Endothelial cell of umbilical vein (primary cell): ENCODE results near the gene CHSY1.

Experiments used
- EZH2 ChIP-seq: IDR thresholded peaks from 2 replicates; pipeline ENCODE4 v1.6.1; 2012; ENCODE audit warnings: borderline replicate concordance, low read depth, mild to moderate bottlenecking, moderate library complexity, low read length, inconsistent platforms; ENCODE audit not compliant: severe bottlenecking
- FOS ChIP-seq: IDR thresholded peaks from 2 replicates; pipeline ENCODE4 v1.6.1; 2011; ENCODE audit warnings: mild to moderate bottlenecking, low read length, moderate library complexity, borderline replicate concordance; ENCODE audit not compliant: insufficient read depth
- JUN ChIP-seq: IDR thresholded peaks from 2 replicates; pipeline ENCODE4 v1.6.1; 2011; ENCODE audit warnings: borderline replicate concordance, low read depth; ENCODE audit not compliant: insufficient read length, insufficient read depth
- POLR2A ChIP-seq: IDR thresholded peaks from 2 replicates; pipeline ENCODE4 v1.6.1; 2012; ENCODE audit warnings: low read depth, mild to moderate bottlenecking, control low read depth, low read length
- POLR2AphosphoS5 ChIP-seq: IDR thresholded peaks from 2 replicates; pipeline ENCODE4 v1.6.1; 2012; ENCODE audit warnings: low read depth, mild to moderate bottlenecking, control low read depth, low read length, moderate library complexity; ENCODE audit not compliant: insufficient read depth
- TF ChIP-seq, protein P1 (sequence below), 2 donors: IDR thresholded peaks; 1 replicate in 1 of 2; 2 replicates in 1 of 2; pipeline ENCODE4 v1.5.1; 2011; ENCODE audit warnings: low read length in 2 of 2, mild to moderate bottlenecking in 2 of 2, moderate library complexity in 2 of 2, control low read depth in 1 of 2, inconsistent platforms in 1 of 2, low read depth in 1 of 2; ENCODE audit not compliant: insufficient read depth in 1 of 2; ENCODE audit errors: extremely low read depth in 1 of 2
- TF ChIP-seq, protein P2 (sequence below): IDR thresholded peaks from 2 replicates; pipeline ENCODE4 v1.6.1; 2011; ENCODE audit not compliant: insufficient read depth, insufficient read length

- TF ChIP-seq, protein P1, sequence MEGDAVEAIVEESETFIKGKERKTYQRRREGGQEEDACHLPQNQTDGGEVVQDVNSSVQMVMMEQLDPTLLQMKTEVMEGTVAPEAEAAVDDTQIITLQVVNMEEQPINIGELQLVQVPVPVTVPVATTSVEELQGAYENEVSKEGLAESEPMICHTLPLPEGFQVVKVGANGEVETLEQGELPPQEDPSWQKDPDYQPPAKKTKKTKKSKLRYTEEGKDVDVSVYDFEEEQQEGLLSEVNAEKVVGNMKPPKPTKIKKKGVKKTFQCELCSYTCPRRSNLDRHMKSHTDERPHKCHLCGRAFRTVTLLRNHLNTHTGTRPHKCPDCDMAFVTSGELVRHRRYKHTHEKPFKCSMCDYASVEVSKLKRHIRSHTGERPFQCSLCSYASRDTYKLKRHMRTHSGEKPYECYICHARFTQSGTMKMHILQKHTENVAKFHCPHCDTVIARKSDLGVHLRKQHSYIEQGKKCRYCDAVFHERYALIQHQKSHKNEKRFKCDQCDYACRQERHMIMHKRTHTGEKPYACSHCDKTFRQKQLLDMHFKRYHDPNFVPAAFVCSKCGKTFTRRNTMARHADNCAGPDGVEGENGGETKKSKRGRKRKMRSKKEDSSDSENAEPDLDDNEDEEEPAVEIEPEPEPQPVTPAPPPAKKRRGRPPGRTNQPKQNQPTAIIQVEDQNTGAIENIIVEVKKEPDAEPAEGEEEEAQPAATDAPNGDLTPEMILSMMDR (IDR thresholded peaks at IDR 0.05; ENCODE audit: extremely low read depth in 1 of 2, insufficient read depth in 1 of 2, low read depth in 1 of 2, low read length in 2 of 2): no peak
- TF ChIP-seq POLR2AphosphoS5 (no peak), POLR2A (no peak), EZH2 (no peak), JUN (no peak), FOS (no peak)
- TF ChIP-seq, protein P2, sequence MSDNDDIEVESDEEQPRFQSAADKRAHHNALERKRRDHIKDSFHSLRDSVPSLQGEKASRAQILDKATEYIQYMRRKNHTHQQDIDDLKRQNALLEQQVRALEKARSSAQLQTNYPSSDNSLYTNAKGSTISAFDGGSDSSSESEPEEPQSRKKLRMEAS: no peak
Observed at GRCh38 chr15:101272584-101272983, 20.7 kb upstream of the CHSY1 start.
